ENCODE data around the gene FCN3.

DNA sequence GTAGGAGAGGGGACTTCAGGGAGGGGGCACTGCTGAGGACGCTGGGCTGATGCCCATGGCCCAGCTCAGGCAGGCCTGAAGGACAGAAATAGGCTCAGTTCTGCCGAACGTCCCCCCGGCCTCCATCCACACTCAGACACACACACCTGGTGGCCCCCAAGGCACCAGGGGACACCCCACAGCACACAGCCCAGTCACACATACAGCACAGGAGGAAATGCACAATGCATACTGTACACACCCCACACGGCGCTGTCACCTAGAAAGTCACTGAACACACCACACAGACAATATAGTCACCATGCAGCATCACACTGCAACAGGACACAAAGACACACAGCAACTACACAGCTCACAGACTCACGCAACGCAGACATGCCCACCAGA is 32.2 kb downstream of the FCN3 start:
- TF ChIP-seq CTCF (IDR thresholded peaks at IDR 0.05; ENCODE audit: low read depth, low read length) = no peak
- no peak for TF ChIP-seq EZH2phosphoT487 (IDR thresholded peaks at IDR 0.05; ENCODE audit: low read depth)

Data from OCI-LY3 (cell line).